ENCODE data around the gene TEDC1.

The TEDC1 gene

DNA sequence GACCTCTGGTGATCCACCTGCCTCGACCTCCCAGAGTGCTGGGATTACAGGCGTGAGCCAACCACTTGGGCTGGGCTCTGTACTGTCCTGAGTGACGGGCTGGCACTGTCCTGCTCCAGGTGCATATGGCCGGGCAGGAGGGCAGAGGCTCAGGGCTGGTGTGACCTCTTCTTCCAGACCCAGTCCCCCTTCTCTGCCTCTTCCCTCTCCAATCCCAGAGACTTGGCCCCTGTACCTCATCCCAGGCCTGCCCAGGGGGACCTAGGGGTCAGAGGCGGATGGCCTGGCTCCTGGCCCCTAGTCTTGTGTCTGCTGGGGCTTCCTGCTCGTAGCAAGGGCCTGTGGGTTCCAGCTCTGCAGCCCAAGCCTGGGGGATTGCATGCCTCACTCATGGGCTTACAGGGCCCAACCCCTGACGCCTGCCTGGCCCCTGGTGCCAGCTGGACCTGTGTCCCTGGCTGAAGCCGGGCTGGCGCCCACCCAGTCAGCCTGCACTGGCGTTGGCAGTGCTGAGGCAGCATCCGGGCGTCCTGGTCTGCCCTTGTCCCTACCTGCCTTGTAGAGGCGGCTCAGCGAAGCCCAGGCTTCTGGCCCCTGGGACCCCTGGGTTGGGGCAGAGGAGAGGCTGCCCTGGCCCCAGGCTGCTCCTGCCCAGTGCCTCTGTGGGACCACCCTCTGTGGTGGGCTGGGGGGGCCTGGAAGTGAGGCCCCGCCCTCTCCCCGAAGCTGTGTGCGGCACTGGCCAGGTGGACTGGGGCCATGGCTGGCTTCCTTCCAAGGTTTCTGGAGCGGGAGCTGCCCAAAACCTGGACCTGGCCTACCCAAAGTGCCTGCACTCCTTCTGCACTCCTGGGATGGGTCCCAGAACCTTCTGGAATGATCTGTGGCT, 4.3 kb downstream of the TEDC1 start:
- peak overlapping the region; percentile 29 for H3K27ac Mint-ChIP-seq (ENCODE audit: low read depth)
- H3K36me3 Mint-ChIP-seq (ENCODE audit: insufficient read depth) = peaks cover 40% of the 10 kb centered on the region

GRCh38 chr14:105495990-105496830, 5.2 kb downstream of the TEDC1 start:
- H3K27me3 Mint-ChIP-seq = no peaks in the 10 kb centered on the region
- DNase-seq (ENCODE audit: low spot score in 2 of 2) = peak; percentile 10 to 13
- no peak for ATAC-seq (replicated peaks; ENCODE audit: extremely low read depth, poor library complexity, severe bottlenecking)
- no peaks in the 10 kb centered on the region for H3K9me3 Mint-ChIP-seq
- no peak overlapping the region for H3K4me3 Mint-ChIP-seq
- peak overlapping the region; percentile 41 for H3K27ac Mint-ChIP-seq (ENCODE audit: low read depth)
- peaks cover 7% of the 10 kb centered on the region for H3K4me1 Mint-ChIP-seq
- peaks cover 32% of the 10 kb centered on the region for H3K36me3 Mint-ChIP-seq (ENCODE audit: insufficient read depth)

More for the DNA sequence above, 4.3 kb downstream of the TEDC1 start:
- Mint-ChIP-seq H3K4me3 (no peak overlapping the region), H3K9me3 (no peaks in the 10 kb centered on the region), H3K4me1 (peaks cover 7% of the 10 kb centered on the region), H3K27me3 (no peaks in the 10 kb centered on the region)
- peak in 1 of 2 donors; percentile 13 for DNase-seq (ENCODE audit: low spot score in 2 of 2)
- ATAC-seq (replicated peaks; ENCODE audit: extremely low read depth, poor library complexity, severe bottlenecking) = no peak

GRCh38 chr14:105496831-105497591, 6.0 kb downstream of the TEDC1 start:
- Mint-ChIP-seq H3K4me1 (peaks cover under 1% of the 10 kb centered on the region), H3K27ac (ENCODE audit: low read depth) (no peak overlapping the region), H3K4me3 (no peak overlapping the region), H3K27me3 (no peaks in the 10 kb centered on the region), H3K9me3 (no peaks in the 10 kb centered on the region), H3K36me3 (ENCODE audit: insufficient read depth) (peaks cover 33% of the 10 kb centered on the region)
- ATAC-seq (replicated peaks; ENCODE audit: extremely low read depth, poor library complexity, severe bottlenecking) (no peak), DNase-seq (ENCODE audit: low spot score in 2 of 2) (peak in 1 of 2 donors; percentile 15)

DNA sequence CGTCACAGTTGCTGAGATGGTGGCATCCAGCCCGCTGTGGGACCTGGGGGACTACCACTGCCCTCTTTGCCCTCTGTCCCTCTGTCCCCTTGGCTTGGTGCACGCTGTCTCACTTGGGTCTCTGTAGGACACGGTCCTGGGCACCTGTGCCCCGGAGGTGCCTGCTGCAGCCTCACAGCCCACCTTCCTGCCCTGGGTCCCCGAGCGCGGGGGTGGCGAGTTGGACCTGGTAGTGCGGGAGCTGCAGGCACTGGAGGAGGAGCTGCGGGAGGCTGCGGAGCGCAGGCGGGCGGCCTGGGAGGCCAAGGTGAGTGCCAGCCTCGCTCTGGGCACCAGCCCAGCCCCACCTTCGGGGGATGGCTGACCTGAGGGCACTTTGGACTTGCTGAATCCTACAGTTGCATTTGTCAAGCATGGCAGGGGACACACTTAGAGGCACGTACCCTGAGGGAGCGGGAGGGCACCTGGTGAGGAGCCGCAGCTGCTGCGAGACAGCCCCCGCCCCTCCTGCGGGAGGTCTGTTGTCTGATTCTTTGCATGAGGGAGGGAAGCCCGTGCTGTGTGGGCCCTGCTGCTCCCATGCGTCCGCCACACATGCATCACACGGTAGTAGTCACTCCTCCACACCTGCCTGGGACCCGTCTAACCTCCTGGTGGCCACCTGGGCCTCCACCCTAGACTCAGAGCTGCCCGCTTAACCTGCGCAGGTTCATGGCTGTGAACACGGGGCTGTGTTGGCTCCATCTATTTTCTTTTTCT, 6.8 kb downstream of the TEDC1 start:
- H3K27me3 Mint-ChIP-seq = no peaks in the 10 kb centered on the region
- H3K4me1 Mint-ChIP-seq = no peaks in the 10 kb centered on the region
- peak overlapping the region; percentile 51 for H3K27ac Mint-ChIP-seq (ENCODE audit: low read depth)
- H3K9me3 Mint-ChIP-seq = no peaks in the 10 kb centered on the region
- DNase-seq (ENCODE audit: low spot score in 2 of 2) = peak in 1 of 2 donors; percentile 13
- no peak overlapping the region for H3K4me3 Mint-ChIP-seq
- no peak for ATAC-seq (replicated peaks; ENCODE audit: extremely low read depth, poor library complexity, severe bottlenecking)
- peaks cover 33% of the 10 kb centered on the region for H3K36me3 Mint-ChIP-seq (ENCODE audit: insufficient read depth)

DNA sequence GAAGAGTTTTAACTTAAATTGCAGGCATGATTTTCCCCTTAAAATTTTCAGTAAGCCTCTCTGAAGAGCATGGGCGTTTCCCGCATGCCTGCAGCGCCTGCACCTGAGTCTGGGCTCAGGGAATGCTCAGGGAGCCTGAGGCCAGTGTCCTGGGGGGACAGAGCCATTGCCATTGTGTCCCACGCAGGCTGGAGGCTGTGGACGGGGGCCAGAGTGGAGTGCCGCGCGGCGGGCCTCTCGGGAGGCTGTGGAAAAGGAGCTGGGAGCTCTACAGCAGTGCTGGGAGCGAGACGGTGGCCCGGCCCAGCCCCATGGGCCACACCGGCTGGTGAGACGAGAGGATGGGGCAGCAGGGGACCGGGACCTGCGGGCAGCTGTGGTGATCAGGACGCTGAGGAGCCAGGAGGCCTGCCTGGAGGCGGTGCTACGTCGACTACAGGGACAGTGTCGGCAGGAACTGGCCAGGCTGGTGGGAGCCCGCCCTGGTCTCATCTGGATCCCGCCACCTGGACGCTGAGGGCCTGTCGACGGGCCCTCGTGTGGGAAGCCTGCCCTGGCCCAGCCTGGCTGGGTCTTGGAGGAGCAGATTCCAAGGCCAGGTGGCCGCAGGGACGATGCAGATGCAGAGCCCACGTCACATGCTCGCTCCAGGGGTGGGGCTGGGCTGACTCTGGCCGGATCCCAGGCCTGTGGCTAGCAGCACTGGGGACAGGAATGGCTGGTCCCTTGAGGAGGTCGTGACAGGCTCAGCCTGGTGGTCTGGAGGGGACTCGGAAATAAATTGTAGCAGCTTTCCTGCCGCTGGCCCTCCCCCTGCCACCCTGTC, 7.6 kb downstream of the TEDC1 start:
- ATAC-seq (replicated peaks; ENCODE audit: extremely low read depth, poor library complexity, severe bottlenecking) (no peak), DNase-seq (ENCODE audit: low spot score in 2 of 2) (peak in 1 of 2 donors; percentile 10)
- Mint-ChIP-seq H3K4me1 (no peaks in the 10 kb centered on the region), H3K9me3 (no peaks in the 10 kb centered on the region), H3K36me3 (ENCODE audit: insufficient read depth) (peaks cover 31% of the 10 kb centered on the region), H3K27me3 (no peaks in the 10 kb centered on the region), H3K27ac (ENCODE audit: low read depth) (peak overlapping the region; percentile 51), H3K4me3 (no peak overlapping the region)

DNA sequence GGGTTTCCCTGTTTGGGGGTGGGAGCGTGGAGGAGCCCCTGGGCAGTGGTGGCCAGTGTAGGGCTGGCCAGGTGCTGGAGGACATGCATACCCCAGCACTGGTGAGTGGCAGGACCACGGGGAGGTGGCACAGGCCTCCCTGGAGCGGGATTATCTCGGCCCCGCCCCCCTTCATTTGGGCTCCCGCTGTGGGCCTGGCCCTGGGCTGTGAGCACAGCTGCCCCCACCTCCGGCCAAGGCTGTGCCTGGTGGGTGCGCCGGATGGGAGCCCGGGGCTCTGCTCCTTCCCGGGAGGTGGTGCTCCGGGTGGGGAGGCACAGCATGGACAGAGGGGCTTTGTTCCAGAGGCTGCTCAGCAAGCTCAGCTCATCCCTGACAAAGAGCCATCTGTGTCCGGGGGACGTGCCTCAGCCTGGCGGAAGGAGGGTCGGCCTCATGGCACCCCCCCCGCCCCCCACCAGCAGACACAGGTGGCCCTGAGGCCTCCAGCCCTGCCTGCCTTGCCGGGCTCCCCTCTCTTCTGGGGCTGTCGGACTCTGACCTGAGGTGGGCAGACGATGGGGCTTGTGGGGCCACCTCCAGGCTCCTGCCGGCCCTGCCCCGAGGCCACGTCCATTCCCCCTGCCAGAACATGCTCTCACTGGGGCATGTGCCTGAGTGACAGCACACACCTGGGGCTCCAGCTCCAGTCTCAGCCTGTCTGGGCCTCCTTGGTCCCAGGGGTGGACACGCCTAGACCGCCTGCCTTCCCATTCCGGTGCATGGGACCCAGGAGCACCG, 8.4 kb downstream of the TEDC1 start:
- Mint-ChIP-seq H3K9me3 (no peaks in the 10 kb centered on the region), H3K36me3 (ENCODE audit: insufficient read depth) (peaks cover 27% of the 10 kb centered on the region), H3K27ac (ENCODE audit: low read depth) (peak overlapping the region; percentile 51), H3K4me3 (no peak overlapping the region), H3K27me3 (no peaks in the 10 kb centered on the region), H3K4me1 (no peaks in the 10 kb centered on the region)
- DNase-seq (ENCODE audit: low spot score in 2 of 2) (peak; percentile 10 to 14), ATAC-seq (replicated peaks; ENCODE audit: extremely low read depth, poor library complexity, severe bottlenecking) (no peak)

GRCh38 chr14:105500036-105500725, 9.1 kb downstream of the TEDC1 start:
- H3K9me3 Mint-ChIP-seq = no peaks in the 10 kb centered on the region
- peak in 1 of 2 donors; percentile 14 for DNase-seq (ENCODE audit: low spot score in 2 of 2)
- peaks cover 26% of the 10 kb centered on the region for H3K36me3 Mint-ChIP-seq (ENCODE audit: insufficient read depth)
- peak overlapping the region; percentile 19 for H3K27ac Mint-ChIP-seq (ENCODE audit: low read depth)
- H3K27me3 Mint-ChIP-seq = no peaks in the 10 kb centered on the region
- H3K4me1 Mint-ChIP-seq = no peaks in the 10 kb centered on the region
- peak overlapping the region; percentile 11 for H3K4me3 Mint-ChIP-seq
- ATAC-seq (replicated peaks; ENCODE audit: extremely low read depth, poor library complexity, severe bottlenecking) = no peak

DNA sequence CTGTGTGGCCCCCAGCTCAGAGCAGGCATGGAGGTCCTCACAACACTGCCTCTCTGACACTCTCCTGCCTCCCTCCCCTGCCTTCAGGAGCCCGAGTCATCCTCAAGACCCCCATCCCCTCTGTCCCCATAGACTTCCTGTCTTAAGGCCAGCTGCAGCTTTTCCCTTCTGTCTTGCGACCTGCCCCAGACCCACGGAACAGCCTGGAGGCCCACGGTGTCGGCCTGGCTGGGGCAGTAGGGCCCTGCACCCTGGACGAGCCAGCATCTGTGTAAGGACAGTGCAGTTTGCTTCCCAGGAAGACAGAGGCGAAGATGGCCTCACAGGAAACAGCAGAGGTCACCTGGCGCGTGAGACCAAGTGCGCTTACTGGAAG, 9.7 kb downstream of the TEDC1 start:
- no peak overlapping the region for H3K27ac Mint-ChIP-seq (ENCODE audit: low read depth)
- no peak overlapping the region for H3K4me3 Mint-ChIP-seq
- peaks cover 26% of the 10 kb centered on the region for H3K36me3 Mint-ChIP-seq (ENCODE audit: insufficient read depth)
- no peaks in the 10 kb centered on the region for H3K4me1 Mint-ChIP-seq
- no peaks in the 10 kb centered on the region for H3K27me3 Mint-ChIP-seq
- no peaks in the 10 kb centered on the region for H3K9me3 Mint-ChIP-seq
- ATAC-seq (replicated peaks; ENCODE audit: extremely low read depth, poor library complexity, severe bottlenecking) = no peak
- DNase-seq (ENCODE audit: low spot score in 2 of 2) = no peak

GRCh38 chr14:105501504-105502291, 10.7 kb downstream of the TEDC1 start:
- no peak for DNase-seq (ENCODE audit: low spot score in 2 of 2)
- Mint-ChIP-seq H3K4me3 (no peak overlapping the region), H3K27me3 (no peaks in the 10 kb centered on the region), H3K4me1 (no peaks in the 10 kb centered on the region), H3K36me3 (ENCODE audit: insufficient read depth) (peaks cover 26% of the 10 kb centered on the region), H3K27ac (ENCODE audit: low read depth) (no peak overlapping the region), H3K9me3 (no peaks in the 10 kb centered on the region)
- ATAC-seq (replicated peaks; ENCODE audit: extremely low read depth, poor library complexity, severe bottlenecking) = no peak

Data from central memory CD8-positive, alpha-beta T cell (primary cell).